Neural cell (in vitro differentiated cells): ENCODE data around the gene TGFBR2. TPM values are rescaled to one million over a fixed set of nuclear protein-coding genes. Genes with fewer than 3 reads are reported as not detected.

Experiments used
- H2AFZ ChIP-seq: fragments of 200-600, 300-800 bp; sonication (generic), shearing (Covaris generic); 2 replicates; pipeline ENCODE4 v1.6.0; 2014; ENCODE audit warnings: low read depth, mild to moderate bottlenecking, antibody characterized with exemption, low read length, moderate library complexity
- H3F3A ChIP-seq: fragments of 200-600 bp; shearing (Covaris generic); 2 replicates; pipeline ENCODE4 v1.6.1; 2016; ENCODE audit warnings: mild to moderate bottlenecking, moderate library complexity, mixed read lengths, antibody characterized with exemption, low read length; ENCODE audit not compliant: insufficient read depth, poor library complexity, severe bottlenecking
- H3K27ac ChIP-seq: fragments of 200-600, 300-800 bp; sonication (generic), shearing (Covaris generic); 2 replicates; pipeline ENCODE4 v1.5.1; 2014; ENCODE audit warnings: mild to moderate bottlenecking, low read length, moderate library complexity
- H3K27me3 ChIP-seq: fragments of 300-800, 200-600 bp; sonication (generic), shearing (Covaris generic); 2 replicates; pipeline ENCODE4 v1.6.0; 2014; ENCODE audit warnings: mild to moderate bottlenecking, low read depth, low read length, moderate library complexity; ENCODE audit not compliant: insufficient read depth
- H3K36me3 ChIP-seq: fragments of 300-800, 200-600 bp; sonication (generic), shearing (Covaris generic); 2 replicates; pipeline ENCODE4 v1.5.1; 2014; ENCODE audit warnings: mild to moderate bottlenecking, antibody characterized with exemption, low read length, moderate library complexity; ENCODE audit not compliant: insufficient read depth
- H3K4me2 ChIP-seq: fragments of 300-800, 200-600 bp; sonication (generic), shearing (Covaris generic); 2 replicates; pipeline ENCODE4 v1.6.0; 2014; ENCODE audit warnings: mild to moderate bottlenecking, low read length
- H3K4me3 ChIP-seq: fragments of 300-800, 200-600 bp; sonication (generic), shearing (Covaris generic); 2 replicates; pipeline ENCODE4 v1.5.1; 2014; ENCODE audit warnings: mild to moderate bottlenecking, low read length, moderate library complexity
- H3K79me2 ChIP-seq: fragments of 200-600 bp; shearing (Covaris generic); replicated peaks from 2 replicates; pipeline ENCODE4 v1.6.0; 2014; ENCODE audit warnings: mild to moderate bottlenecking, low read length, moderate library complexity; ENCODE audit not compliant: insufficient read depth
- H3K9ac ChIP-seq: fragments of 300-800, 200-600 bp; sonication (generic), shearing (Covaris generic); 2 replicates; pipeline ENCODE4 v1.6.1; 2016; ENCODE audit warnings: mild to moderate bottlenecking, low read length, mixed read lengths
- H3K9me2 ChIP-seq: fragments of 200-600 bp; shearing (Covaris generic); 2 replicates; pipeline ENCODE4 v1.6.1; 2016; ENCODE audit warnings: mild to moderate bottlenecking, low read length, mixed read lengths; ENCODE audit not compliant: insufficient read depth
- H3K9me3 ChIP-seq: fragments of 200-600, 300-800 bp; sonication (generic), shearing (Covaris generic); 2 replicates; pipeline ENCODE4 v1.6.1; 2016; ENCODE audit warnings: mild to moderate bottlenecking, mixed run types, low read length, moderate library complexity, mixed read lengths
- H4K20me1 ChIP-seq: fragments of 200-600 bp; shearing (Covaris generic); 2 replicates; pipeline ENCODE4 v1.6.1; 2016; ENCODE audit warnings: mild to moderate bottlenecking, mixed run types; ENCODE audit not compliant: insufficient read depth
- CTCF ChIP-seq: fragments of 450-650 bp; IDR thresholded peaks from 2 replicates; pipeline ENCODE4 v1.5.1; 2014; ENCODE audit warnings: antibody characterized with exemption, mild to moderate bottlenecking, moderate library complexity; ENCODE audit not compliant: poor library complexity, severe bottlenecking
- EP300 ChIP-seq: fragments of 450-650 bp; conservative IDR thresholded peaks from 2 replicates; pipeline ENCODE4 v1.6.1; 2014; ENCODE audit warnings: antibody characterized with exemption, mild to moderate bottlenecking, moderate library complexity; ENCODE audit not compliant: poor library complexity, severe bottlenecking
- EZH2 ChIP-seq: fragments of 200-600, 300-800 bp; shearing (Covaris generic), sonication (generic); IDR thresholded peaks from 2 replicates; pipeline ENCODE4 v1.6.1; 2014; ENCODE audit warnings: antibody characterized with exemption, low read length, borderline replicate concordance, mild to moderate bottlenecking; ENCODE audit not compliant: insufficient read depth, poor library complexity, severe bottlenecking
- MXI1 ChIP-seq: fragments of 450-650 bp; conservative IDR thresholded peaks from 2 replicates; pipeline ENCODE4 v1.6.1; 2014; ENCODE audit warnings: antibody characterized with exemption, mild to moderate bottlenecking; ENCODE audit not compliant: poor library complexity, severe bottlenecking
- POLR2AphosphoS5 ChIP-seq: IDR thresholded peaks from 2 replicates; pipeline ENCODE4 v1.6.1; 2012
- RAD21 ChIP-seq: fragments of 450-650 bp; conservative IDR thresholded peaks from 2 replicates; pipeline ENCODE4 v1.6.1; 2014; ENCODE audit warnings: antibody characterized with exemption, mild to moderate bottlenecking, moderate library complexity
- REST ChIP-seq: IDR thresholded peaks from 2 replicates; pipeline ENCODE4 v1.6.1; 2012; ENCODE audit warnings: borderline replicate concordance
- SMC3 ChIP-seq: fragments of 450-650 bp; conservative IDR thresholded peaks from 2 replicates; pipeline ENCODE4 v1.6.1; 2014; ENCODE audit warnings: antibody characterized with exemption, mild to moderate bottlenecking, moderate library complexity; ENCODE audit not compliant: poor library complexity
- TAF1 ChIP-seq: IDR thresholded peaks from 2 replicates; pipeline ENCODE4 v1.6.1; 2012; ENCODE audit warnings: low read depth
- polyA plus RNA-seq: library from polyadenylated mRNA; depleted of rRNA; stranded (reverse); fragments of >200 nt; gene quantifications from 2 replicates; pipeline ENCODE4 v1.2.3, GENCODE V29; 2014

Gene TGFBR2
- polyA plus RNA-seq, 1 donor from 2014 or later: not detected

- Histone ChIP-seq H3K27me3 (no peaks in the 10 kb centered on the region), H3K79me2 (no peaks in the 10 kb centered on the region), H3K4me3 (no peak overlapping the region), H3K9me2 (peaks cover 4% of the 10 kb centered on the region), H2AFZ (no peak overlapping the region), H3K36me3 (no peaks in the 10 kb centered on the region), H3K4me2 (no peak overlapping the region), H4K20me1 (no peaks in the 10 kb centered on the region), H3K9ac (no peak overlapping the region), H3F3A (no peaks in the 10 kb centered on the region), H3K27ac (no peak overlapping the region), H3K9me3 (no peaks in the 10 kb centered on the region)
- no peak for TF ChIP-seq EP300
- no peak for TF ChIP-seq POLR2AphosphoS5
- TF ChIP-seq REST: no peak
- TF ChIP-seq MXI1: no peak
- no peak for TF ChIP-seq SMC3
- TF ChIP-seq CTCF: no peak
Measured at GRCh38 chr3:30663533-30664241, 57.3 kb downstream of the TGFBR2 start.

GRCh38 chr3:30664459-30664858, 58.1 kb downstream of the TGFBR2 start:
- Histone ChIP-seq H3F3A (no peaks in the 10 kb centered on the region), H3K27ac (no peak overlapping the region), H2AFZ (no peak overlapping the region), H3K79me2 (no peaks in the 10 kb centered on the region), H3K4me2 (no peak overlapping the region), H4K20me1 (no peaks in the 10 kb centered on the region), H3K9ac (no peak overlapping the region), H3K36me3 (no peaks in the 10 kb centered on the region), H3K9me3 (no peaks in the 10 kb centered on the region), H3K4me3 (no peak overlapping the region), H3K9me2 (peaks cover 4% of the 10 kb centered on the region), H3K27me3 (no peaks in the 10 kb centered on the region)
- TF ChIP-seq POLR2AphosphoS5: no peak
- TF ChIP-seq EP300: peak; percentile 74

GRCh38 chr3:30664884-30665283, 58.5 kb downstream of the TGFBR2 start:
- H2AFZ ChIP-seq: no peak overlapping the region
- TF ChIP-seq EP300 (no peak), POLR2AphosphoS5 (no peak), TAF1 (no peak), RAD21 (no peak), REST (no peak), EZH2 (no peak), MXI1 (no peak), CTCF (no peak), SMC3 (no peak)
- no peak overlapping the region for H3K27ac ChIP-seq
- no peaks in the 10 kb centered on the region for H3K79me2 ChIP-seq
- H3K9me2 ChIP-seq: peaks cover 4% of the 10 kb centered on the region
- H4K20me1 ChIP-seq: no peaks in the 10 kb centered on the region
- H3K27me3 ChIP-seq: no peaks in the 10 kb centered on the region
- no peak overlapping the region for H3K4me3 ChIP-seq
- H3K4me2 ChIP-seq: no peak overlapping the region
- no peaks in the 10 kb centered on the region for H3F3A ChIP-seq
- no peaks in the 10 kb centered on the region for H3K9me3 ChIP-seq
- H3K9ac ChIP-seq: no peak overlapping the region
- no peaks in the 10 kb centered on the region for H3K36me3 ChIP-seq
